ENCODE results near the gene GLOD4. TPM values are rescaled to one million over a fixed set of nuclear protein-coding genes. Genes with fewer than 3 reads are reported as not detected.

GLOD4 gene
- total RNA-seq, 1 donor from 2014 or later, result 61.8 TPM

- no peak for DNase-seq (ENCODE audit: low read depth)
- no peak overlapping the region for H3K27ac Mint-ChIP-seq (ENCODE audit: unreplicated experiment)
Observed at GRCh38 chr17:797236-797840, 15.3 kb upstream of the GLOD4 start.

DNA sequence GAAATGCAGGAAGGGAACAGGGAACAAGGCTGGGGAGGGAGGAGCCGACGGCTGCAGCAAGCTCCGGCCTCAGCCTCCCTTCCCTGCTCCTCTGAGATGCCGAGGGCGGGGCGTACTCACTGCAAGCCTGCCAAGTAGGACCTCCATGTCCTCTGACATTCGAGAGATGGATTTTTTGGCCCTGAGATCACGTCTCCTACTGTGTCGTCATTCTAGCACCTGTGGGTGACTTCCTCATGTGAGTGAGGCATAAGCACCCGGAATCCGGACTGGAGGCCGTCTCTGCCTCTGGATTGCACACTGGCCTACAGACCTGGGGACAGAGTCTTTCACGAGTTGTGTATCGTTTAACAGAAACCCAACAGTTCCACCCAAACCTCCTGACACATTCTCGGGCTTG lies 14.5 kb upstream of the GLOD4 start:
- Mint-ChIP-seq H3K9me3 (ENCODE audit: unreplicated experiment) (no peaks in the 10 kb centered on the region), H3K4me3 (ENCODE audit: unreplicated experiment) (no peak overlapping the region), H3K4me1 (ENCODE audit: low read depth, unreplicated experiment) (peaks cover 15% of the 10 kb centered on the region), H3K27me3 (ENCODE audit: low read depth, unreplicated experiment) (no peaks in the 10 kb centered on the region), H3K27ac (ENCODE audit: unreplicated experiment) (no peak overlapping the region), H3K36me3 (ENCODE audit: low read depth, unreplicated experiment) (peaks cover 26% of the 10 kb centered on the region)
- H3K27ac ChIP-seq (ENCODE audit: low read depth, low read length), result no peak overlapping the region
- no peak for TF ChIP-seq CTCF (IDR thresholded peaks at IDR 0.05; ENCODE audit: insufficient read depth, low read depth, low read length)
- no peak for TF ChIP-seq EZH2 (IDR thresholded peaks at IDR 0.05; ENCODE audit: insufficient read depth, low read length)
- H4K20me1 ChIP-seq (ENCODE audit: insufficient read depth, low read length), result peaks cover 19% of the 10 kb centered on the region
- H2AFZ ChIP-seq (ENCODE audit: low read depth, low read length), result no peak overlapping the region
- no peak overlapping the region for H3K9ac ChIP-seq (ENCODE audit: low read length)
- no peaks in the 10 kb centered on the region for H3K79me2 ChIP-seq (ENCODE audit: insufficient read depth, low read length)
- H3K4me2 ChIP-seq (ENCODE audit: low read length), result no peak overlapping the region
- H3K4me3 ChIP-seq (ENCODE audit: insufficient read depth, low read depth, low read length), result no peak overlapping the region
- H3K4me1 ChIP-seq (ENCODE audit: insufficient read depth, low read length), result peaks cover 16% of the 10 kb centered on the region
- peaks cover 12% of the 10 kb centered on the region for H3K36me3 ChIP-seq (ENCODE audit: insufficient read depth, low read length)
- no peaks in the 10 kb centered on the region for H3K27me3 ChIP-seq (ENCODE audit: insufficient read depth, low read length)
- H3K9me3 ChIP-seq (ENCODE audit: insufficient read depth, low read depth, low read length), result no peaks in the 10 kb centered on the region
- DNase-seq (ENCODE audit: low read depth) (no peak), FAIRE-seq (no peak)

More at GRCh38 chr17:797236-797840, 15.3 kb upstream of the GLOD4 start:
- peaks cover 19% of the 10 kb centered on the region for H4K20me1 ChIP-seq (ENCODE audit: insufficient read depth, low read length)
- Mint-ChIP-seq H3K36me3 (ENCODE audit: low read depth, unreplicated experiment) (peaks cover 31% of the 10 kb centered on the region), H3K27me3 (ENCODE audit: low read depth, unreplicated experiment) (no peaks in the 10 kb centered on the region), H3K9me3 (ENCODE audit: unreplicated experiment) (no peaks in the 10 kb centered on the region), H3K4me1 (ENCODE audit: low read depth, unreplicated experiment) (peaks cover 15% of the 10 kb centered on the region), H3K4me3 (ENCODE audit: unreplicated experiment) (no peak overlapping the region)
- no peak overlapping the region for H3K4me3 ChIP-seq (ENCODE audit: insufficient read depth, low read depth, low read length)
- no peak for FAIRE-seq
- no peaks in the 10 kb centered on the region for H3K9me3 ChIP-seq (ENCODE audit: insufficient read depth, low read depth, low read length)
- TF ChIP-seq CTCF (IDR thresholded peaks at IDR 0.05; ENCODE audit: insufficient read depth, low read depth, low read length) (no peak), EZH2 (IDR thresholded peaks at IDR 0.05; ENCODE audit: insufficient read depth, low read length) (no peak)
- H3K27ac ChIP-seq (ENCODE audit: low read depth, low read length), result no peak overlapping the region
- H3K79me2 ChIP-seq (ENCODE audit: insufficient read depth, low read length), result no peaks in the 10 kb centered on the region
- H3K36me3 ChIP-seq (ENCODE audit: insufficient read depth, low read length), result peaks cover 10% of the 10 kb centered on the region
- no peak overlapping the region for H3K9ac ChIP-seq (ENCODE audit: low read length)
- no peak overlapping the region for H2AFZ ChIP-seq (ENCODE audit: low read depth, low read length)
- H3K4me2 ChIP-seq (ENCODE audit: low read length), result no peak overlapping the region
- H3K4me1 ChIP-seq (ENCODE audit: insufficient read depth, low read length), result peaks cover 16% of the 10 kb centered on the region
- no peaks in the 10 kb centered on the region for H3K27me3 ChIP-seq (ENCODE audit: insufficient read depth, low read length)

DNA sequence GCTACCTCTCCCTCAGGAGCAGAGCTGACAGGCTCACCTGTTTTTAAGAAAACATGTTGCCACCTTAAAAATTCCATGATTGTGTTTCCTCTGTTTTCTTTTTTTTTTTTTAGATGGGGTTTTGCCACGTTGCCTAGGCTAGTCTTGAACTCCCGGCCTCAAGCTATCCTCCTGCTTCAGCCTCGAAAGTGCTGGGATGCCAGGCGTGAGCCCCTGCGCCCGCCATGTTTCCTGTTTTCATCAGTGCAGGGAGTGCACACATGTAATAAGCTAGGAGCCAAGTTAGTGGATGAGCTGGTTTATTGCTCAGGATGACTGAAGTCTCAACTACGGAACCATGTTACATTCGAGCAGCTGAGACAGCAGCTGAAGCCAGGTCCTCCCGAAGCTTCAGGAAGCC lies 13.6 kb upstream of the GLOD4 start:
- peaks cover 30% of the 10 kb centered on the region for H3K36me3 Mint-ChIP-seq (ENCODE audit: low read depth, unreplicated experiment)
- H4K20me1 ChIP-seq (ENCODE audit: insufficient read depth, low read length), result peaks cover 23% of the 10 kb centered on the region
- DNase-seq (ENCODE audit: low read depth) (no peak), FAIRE-seq (no peak)
- no peak overlapping the region for H2AFZ ChIP-seq (ENCODE audit: low read depth, low read length)
- no peak overlapping the region for H3K4me3 Mint-ChIP-seq (ENCODE audit: unreplicated experiment)
- TF ChIP-seq EZH2 (IDR thresholded peaks at IDR 0.05; ENCODE audit: insufficient read depth, low read length) (no peak), CTCF (IDR thresholded peaks at IDR 0.05; ENCODE audit: insufficient read depth, low read depth, low read length) (no peak)
- H3K4me3 ChIP-seq (ENCODE audit: insufficient read depth, low read depth, low read length), result no peak overlapping the region
- H3K79me2 ChIP-seq (ENCODE audit: insufficient read depth, low read length), result peaks cover 3% of the 10 kb centered on the region
- H3K9ac ChIP-seq (ENCODE audit: low read length), result peak overlapping the region; percentile 19
- no peaks in the 10 kb centered on the region for H3K9me3 Mint-ChIP-seq (ENCODE audit: unreplicated experiment)
- H3K9me3 ChIP-seq (ENCODE audit: insufficient read depth, low read depth, low read length), result no peaks in the 10 kb centered on the region
- H3K4me2 ChIP-seq (ENCODE audit: low read length), result no peak overlapping the region
- H3K4me1 Mint-ChIP-seq (ENCODE audit: low read depth, unreplicated experiment), result peaks cover 18% of the 10 kb centered on the region
- H3K27ac Mint-ChIP-seq (ENCODE audit: unreplicated experiment), result no peak overlapping the region
- no peak overlapping the region for H3K27ac ChIP-seq (ENCODE audit: low read depth, low read length)
- peaks cover 12% of the 10 kb centered on the region for H3K36me3 ChIP-seq (ENCODE audit: insufficient read depth, low read length)
- no peaks in the 10 kb centered on the region for H3K27me3 ChIP-seq (ENCODE audit: insufficient read depth, low read length)
- H3K4me1 ChIP-seq (ENCODE audit: insufficient read depth, low read length), result peaks cover 16% of the 10 kb centered on the region
- no peaks in the 10 kb centered on the region for H3K27me3 Mint-ChIP-seq (ENCODE audit: low read depth, unreplicated experiment)
